Endodermal cell (in vitro differentiated cells): ENCODE measurements around the gene DOHH. TPM values are rescaled to one million over a fixed set of nuclear protein-coding genes. Genes with fewer than 3 reads are reported as not detected.

ENCODE experiments used
- DNase-seq: peaks from one replicate; pipeline ENCODE4 v3.0.0-alpha.2; 2017
- H3K27ac ChIP-seq: 2 replicates; pipeline ENCODE4 v1.5.1; 2013; ENCODE audit warnings: mild to moderate bottlenecking, low read depth, low read length, moderate library complexity
- H3K27me3 ChIP-seq: 2 replicates; pipeline ENCODE4 v1.6.1; 2013; ENCODE audit warnings: mild to moderate bottlenecking, low read length, moderate library complexity; ENCODE audit not compliant: insufficient read depth, control insufficient read depth, poor library complexity, severe bottlenecking
- H3K36me3 ChIP-seq: 2 replicates; pipeline ENCODE4 v1.7.0; 2013; ENCODE audit warnings: mild to moderate bottlenecking, low read length, moderate library complexity; ENCODE audit not compliant: control insufficient read depth, insufficient read depth
- H3K4me1 ChIP-seq: one replicate; pipeline ENCODE4 v1.7.0; 2013; ENCODE audit warnings: low read length; ENCODE audit not compliant: control insufficient read depth, insufficient read depth
- H3K4me3 ChIP-seq: 2 replicates; pipeline ENCODE4 v1.5.1; 2013; ENCODE audit warnings: mild to moderate bottlenecking, low read length, moderate library complexity
- H3K9ac ChIP-seq: 2 replicates; pipeline ENCODE4 v1.6.1; 2013; ENCODE audit warnings: mild to moderate bottlenecking, low read length, moderate library complexity; ENCODE audit not compliant: poor library complexity, severe bottlenecking; ENCODE audit errors: extremely low read depth
- H3K9me3 ChIP-seq: 2 replicates; pipeline ENCODE4 v1.6.1; 2013; ENCODE audit warnings: mild to moderate bottlenecking, low read length, moderate library complexity; ENCODE audit not compliant: control insufficient read depth
- H3K27ac Mint-ChIP-seq: 2 replicates; pipeline ENCODE4 v1.8.0; 2020; ENCODE audit warnings: mixed read lengths
- H3K27me3 Mint-ChIP-seq: 2 replicates; pipeline ENCODE4 v1.8.0; 2021; ENCODE audit warnings: mild to moderate bottlenecking, mixed read lengths; ENCODE audit not compliant: insufficient read depth
- H3K36me3 Mint-ChIP-seq: 2 replicates; pipeline ENCODE4 v1.8.0; 2020; ENCODE audit warnings: low read depth, mixed read lengths
- H3K4me1 Mint-ChIP-seq: 2 replicates; pipeline ENCODE4 v1.8.0; 2020; ENCODE audit warnings: mixed read lengths
- H3K4me3 Mint-ChIP-seq: 2 replicates; pipeline ENCODE4 v1.8.0; 2020; ENCODE audit warnings: mild to moderate bottlenecking, moderate library complexity, mixed read lengths
- H3K9me3 Mint-ChIP-seq: 2 replicates; pipeline ENCODE4 v1.8.0; 2020; ENCODE audit warnings: mild to moderate bottlenecking, mixed read lengths
- CTCF ChIP-seq: fragments of 200-600 bp; sonication (generic); conservative IDR thresholded peaks from 2 replicates; pipeline ENCODE4 v1.5.0; 2021; ENCODE audit warnings: antibody characterized with exemption, mild to moderate bottlenecking
- WGBS, 2 experiments: methylation state at CpG; one replicate each; pipeline versions ENCODE4 v1.1.5 to v1.1.7; 2013; ENCODE audit warnings: missing lambda C conversion rate in 2 of 2, mixed read lengths in 1 of 2; ENCODE audit not compliant: insufficient coverage in 1 of 2, insufficient read length in 1 of 2; 5-methylcytosine and 5-hydroxymethylcytosine counted together
- total RNA-seq, 2 donors: library from RNA; stranded (reverse); fragmentation: NEBNext Ultra II Directional in 1 of 2; extraction: Animal tissue kit (Norgen Biotek cat#: 25700) in 1 of 2; gene quantifications; 2 replicates in 1 of 2; 3 replicates in 1 of 2; pipeline ENCODE4 v1.2.1, GENCODE V29; 2021

DOHH gene
- total RNA-seq, 2 donors from 2014 or later, result 13.4 to 14.3 TPM

GRCh38 chr19:3470500-3471128, 29.9 kb downstream of the DOHH start:
- peaks cover 36% of the 10 kb centered on the region for H3K27me3 Mint-ChIP-seq

GRCh38 chr19:3469638-3470499, 30.6 kb downstream of the DOHH start:
- Mint-ChIP-seq H3K36me3 (no peaks in the 10 kb centered on the region), H3K4me1 (peaks cover 2% of the 10 kb centered on the region), H3K27ac (no peak overlapping the region), H3K9me3 (peaks cover 12% of the 10 kb centered on the region), H3K4me3 (no peak overlapping the region), H3K27me3 (peaks cover 39% of the 10 kb centered on the region)
- WGBS, 2 experiments, result 60 to 90% methylated on average over 5 to 14 of the region's 14 CpGs
- no peak overlapping the region for H3K9ac ChIP-seq
- peak; percentile 38 for DNase-seq
- TF ChIP-seq CTCF, result peak; percentile 14
- H3K27ac ChIP-seq, result no peak overlapping the region
- no peaks in the 10 kb centered on the region for H3K9me3 ChIP-seq
- H3K4me3 ChIP-seq, result no peak overlapping the region
- peaks cover 10% of the 10 kb centered on the region for H3K27me3 ChIP-seq
- H3K4me1 ChIP-seq, result no peaks in the 10 kb centered on the region
- H3K36me3 ChIP-seq, result no peaks in the 10 kb centered on the region

More at GRCh38 chr19:3470500-3471128, 29.9 kb downstream of the DOHH start:
- Histone ChIP-seq H3K27me3 (peaks cover 17% of the 10 kb centered on the region), H3K36me3 (no peaks in the 10 kb centered on the region), H3K9ac (no peak overlapping the region), H3K4me1 (no peaks in the 10 kb centered on the region), H3K9me3 (no peaks in the 10 kb centered on the region), H3K27ac (no peak overlapping the region), H3K4me3 (no peak overlapping the region)
- WGBS, 2 experiments, result 74 to 86% methylated on average over 9 to 11 of the region's 11 CpGs
- TF ChIP-seq CTCF, result no peak
- peak; percentile 40 for DNase-seq
- Mint-ChIP-seq H3K4me3 (no peak overlapping the region), H3K4me1 (no peaks in the 10 kb centered on the region), H3K36me3 (no peaks in the 10 kb centered on the region), H3K9me3 (peaks cover 12% of the 10 kb centered on the region), H3K27ac (no peak overlapping the region)

- Mint-ChIP-seq H3K27me3 (peaks cover 43% of the 10 kb centered on the region), H3K9me3 (peaks cover 12% of the 10 kb centered on the region), H3K36me3 (no peaks in the 10 kb centered on the region), H3K4me1 (peaks cover 2% of the 10 kb centered on the region), H3K27ac (no peak overlapping the region), H3K4me3 (no peak overlapping the region)
- WGBS, 2 experiments, result 75% methylated on average over 2 of the region's 3 CpGs; no CpG with 5 or more reads in 1 of the 2 experiments
- no peak overlapping the region for H3K9ac ChIP-seq
- no peak overlapping the region for H3K4me3 ChIP-seq
- no peak for TF ChIP-seq CTCF
- H3K9me3 ChIP-seq, result no peaks in the 10 kb centered on the region
- H3K27ac ChIP-seq, result no peak overlapping the region
- H3K36me3 ChIP-seq, result no peaks in the 10 kb centered on the region
- no peaks in the 10 kb centered on the region for H3K4me1 ChIP-seq
- peaks cover 22% of the 10 kb centered on the region for H3K27me3 ChIP-seq
- no peak for DNase-seq
Observed at GRCh38 chr19:3468211-3468610, 32.3 kb downstream of the DOHH start.
